DOHH2 (cell line): Measurements from ENCODE around the gene CYTH1.

Source experiments
- H3F3A ChIP-seq: fragments of 200-600 bp; sonication (generic), shearing (Covaris generic); 2 replicates; pipeline ENCODE4 v1.6.0; 2016; ENCODE audit warnings: antibody characterized with exemption, mild to moderate bottlenecking; ENCODE audit not compliant: control insufficient read depth, insufficient read depth
- H3K27ac ChIP-seq: fragments of 200-600 bp; sonication (generic); 2 replicates; pipeline ENCODE4 v1.5.1; 2014; ENCODE audit warnings: low read depth, mild to moderate bottlenecking, low read length, moderate library complexity
- H3K27me3 ChIP-seq: fragments of 200-600 bp; sonication (generic); 2 replicates; pipeline ENCODE4 v1.6.1; 2014; ENCODE audit warnings: mild to moderate bottlenecking, low read length, mixed read lengths; ENCODE audit not compliant: control insufficient read depth
- H3K36me3 ChIP-seq: fragments of 200-600 bp; sonication (generic); 2 replicates; pipeline ENCODE4 v1.6.1; 2014; ENCODE audit warnings: mild to moderate bottlenecking, low read length, moderate library complexity, mixed read lengths; ENCODE audit not compliant: control insufficient read depth
- H3K4me1 ChIP-seq: fragments of 200-600 bp; sonication (generic); 2 replicates; pipeline ENCODE4 v1.6.1; 2014; ENCODE audit warnings: mild to moderate bottlenecking, low read length, mixed read lengths; ENCODE audit not compliant: control insufficient read depth
- H3K4me2 ChIP-seq: fragments of 200-600 bp; sonication (generic); 2 replicates; pipeline ENCODE4 v1.6.0; 2014; ENCODE audit warnings: mild to moderate bottlenecking, low read length, moderate library complexity
- H3K4me3 ChIP-seq: fragments of 200-600 bp; sonication (generic); 2 replicates; pipeline ENCODE4 v1.5.1; 2014; ENCODE audit warnings: mild to moderate bottlenecking, low read length, mixed read lengths
- H3K79me2 ChIP-seq: fragments of 200-600 bp; sonication (generic); 2 replicates; pipeline ENCODE4 v1.6.1; 2014; ENCODE audit warnings: mild to moderate bottlenecking, low read length, mixed read lengths; ENCODE audit not compliant: control insufficient read depth
- H3K9me2 ChIP-seq: fragments of 200-600 bp; sonication (generic); replicated peaks from 2 replicates; pipeline ENCODE4 v1.6.1; 2014; ENCODE audit warnings: mild to moderate bottlenecking, low read length, mixed read lengths; ENCODE audit not compliant: control insufficient read depth
- H3K9me3 ChIP-seq: fragments of 200-600 bp; sonication (generic); 2 replicates; pipeline ENCODE4 v1.6.1; 2014; ENCODE audit warnings: antibody characterized with exemption, low read length, mixed read lengths; ENCODE audit not compliant: control insufficient read depth, insufficient read depth
- H4K20me1 ChIP-seq: fragments of 200-600 bp; sonication (generic); 2 replicates; pipeline ENCODE4 v1.6.0; 2014; ENCODE audit warnings: low read depth, mild to moderate bottlenecking, antibody characterized with exemption, low read length, moderate library complexity; ENCODE audit not compliant: control insufficient read depth, insufficient read depth
- CTCF ChIP-seq: fragments of 200-600 bp; sonication (generic); IDR thresholded peaks from one replicate; pipeline ENCODE4 v1.5.1; 2014; ENCODE audit warnings: antibody characterized with exemption, mild to moderate bottlenecking, low read depth, low read length; ENCODE audit not compliant: poor library complexity, severe bottlenecking
- EZH2phosphoT487 ChIP-seq: fragments of 200-600 bp; sonication (generic); IDR thresholded peaks from 2 replicates; pipeline ENCODE4 v1.6.1; 2017; ENCODE audit warnings: borderline replicate concordance, mild to moderate bottlenecking, antibody characterized with exemption, low read length, moderate library complexity, mixed read lengths

CYTH1 gene

GRCh38 chr17:78645421-78646295 is 136.4 kb downstream of the CYTH1 start:
- no peaks in the 10 kb centered on the region for H3F3A ChIP-seq
- 0 out of 2 replicates have a peak, but pooled peaks cover 9% of the 10 kb centered on the region for H3K9me3 ChIP-seq
- peak overlapping the region; percentile 72 for H3K4me3 ChIP-seq
- peaks cover 22% of the 10 kb centered on the region for H3K4me1 ChIP-seq
- no peaks in the 10 kb centered on the region for H3K79me2 ChIP-seq
- H3K9me2 ChIP-seq: no peaks in the 10 kb centered on the region
- peak overlapping the region; percentile 37; the same call in 1 of the 2 replicates for H3K27ac ChIP-seq
- H4K20me1 ChIP-seq: no peaks in the 10 kb centered on the region
- no peaks in the 10 kb centered on the region for H3K27me3 ChIP-seq
- H3K4me2 ChIP-seq: peak overlapping the region; percentile 90
- TF ChIP-seq CTCF (no peak), EZH2phosphoT487 (no peak)
- H3K36me3 ChIP-seq: no peaks in the 10 kb centered on the region

- H3K9me2 ChIP-seq: no peaks in the 10 kb centered on the region
- no peaks in the 10 kb centered on the region for H4K20me1 ChIP-seq
- TF ChIP-seq CTCF (no peak), EZH2phosphoT487 (no peak)
- H3K4me3 ChIP-seq: no peak overlapping the region; the same call in 1 of the 2 replicates
- H3F3A ChIP-seq: no peaks in the 10 kb centered on the region; the same call in 1 of the 2 replicates
- H3K27me3 ChIP-seq: no peaks in the 10 kb centered on the region
- H3K36me3 ChIP-seq: no peaks in the 10 kb centered on the region
- no peak overlapping the region for H3K27ac ChIP-seq
- H3K9me3 ChIP-seq: 0 out of 2 replicates have a peak, but pooled peaks cover 9% of the 10 kb centered on the region
- peak overlapping the region; percentile 90; the same call in 1 of the 2 replicates for H3K4me2 ChIP-seq
- H3K4me1 ChIP-seq: peaks cover 22% of the 10 kb centered on the region
- H3K79me2 ChIP-seq: no peaks in the 10 kb centered on the region
These were observed 137.1 kb downstream of the CYTH1 start for GRCh38 chr17:78644931-78645351.

- Histone ChIP-seq H3K27ac (no peak overlapping the region), H3K27me3 (no peaks in the 10 kb centered on the region), H3K9me2 (no peaks in the 10 kb centered on the region)
These were observed 137.8 kb downstream of the CYTH1 start for GRCh38 chr17:78644224-78644623.

More at GRCh38 chr17:78644224-78644623, 137.8 kb downstream of the CYTH1 start:
- Histone ChIP-seq H3K4me3 (no peak overlapping the region), H4K20me1 (no peaks in the 10 kb centered on the region), H3K9me3 (0 out of 2 replicates have a peak, but pooled peaks cover 9% of the 10 kb centered on the region), H3K4me1 (peaks cover 28% of the 10 kb centered on the region), H3K4me2 (no peak overlapping the region), H3K36me3 (no peaks in the 10 kb centered on the region), H3K79me2 (no peaks in the 10 kb centered on the region), H3F3A (no peaks in the 10 kb centered on the region; the same call in 1 of the 2 replicates)
- TF ChIP-seq CTCF (no peak), EZH2phosphoT487 (no peak)
